GM19099 (cell line): Measurements from ENCODE around the gene ECI1.

ENCODE experiments used
- POLR2A ChIP-seq: IDR thresholded peaks from 3 replicates; pipeline ENCODE4 v1.6.1; 2011; ENCODE audit warnings: low read depth; ENCODE audit not compliant: insufficient read length; ENCODE audit errors: extremely low read depth

ECI1 gene

DNA sequence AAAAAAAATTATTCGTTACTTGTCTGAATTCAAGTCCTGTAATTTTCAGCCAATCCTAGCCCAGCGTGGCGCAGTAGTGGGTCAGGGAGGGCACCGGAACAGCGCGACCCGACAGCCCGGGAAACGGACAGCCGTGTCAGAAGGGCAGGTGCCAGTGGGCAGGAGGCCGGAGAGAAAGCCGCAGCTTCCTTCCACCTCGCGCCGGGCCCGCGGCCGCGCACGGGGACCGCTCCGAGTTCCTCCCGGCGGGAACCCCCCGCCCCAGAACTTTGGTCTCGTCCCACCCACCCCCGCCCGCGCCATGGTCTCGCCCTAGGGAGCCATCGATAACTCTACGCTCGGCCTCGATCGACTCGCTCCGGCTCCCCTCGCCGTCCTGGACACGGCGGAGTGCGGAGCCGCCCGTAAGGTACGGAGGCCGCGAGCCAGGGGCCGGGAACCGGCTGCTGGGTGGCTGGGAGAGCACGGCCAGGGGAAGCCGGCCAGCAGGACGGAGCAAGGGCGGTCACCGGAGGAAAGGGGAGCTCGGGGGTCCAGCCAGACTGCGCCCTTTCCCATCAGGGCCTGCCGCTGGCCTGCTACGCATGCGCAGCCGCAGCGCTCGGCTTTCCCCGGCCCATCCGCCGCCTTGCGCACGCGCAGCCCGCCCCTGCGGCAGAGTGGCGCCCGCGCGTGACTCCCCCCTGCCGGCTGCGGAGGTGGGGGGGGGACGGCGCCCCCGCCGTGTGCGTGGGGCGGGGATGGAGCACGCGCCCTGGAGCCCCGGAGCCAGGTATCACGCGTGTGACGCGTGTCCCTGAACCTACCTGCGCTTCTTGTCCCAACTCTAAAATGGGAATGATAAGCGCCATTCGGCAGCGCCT is 46.1 kb downstream of the ECI1 start, which contains the start of gene MLST8:
TSS of gene MLST8 (plus strand) at position 351 of the 863 bp plus-strand sequence. CDS start 632 bp downstream, outside the sequence.
- peak; percentile 97 for TF ChIP-seq POLR2A

DNA sequence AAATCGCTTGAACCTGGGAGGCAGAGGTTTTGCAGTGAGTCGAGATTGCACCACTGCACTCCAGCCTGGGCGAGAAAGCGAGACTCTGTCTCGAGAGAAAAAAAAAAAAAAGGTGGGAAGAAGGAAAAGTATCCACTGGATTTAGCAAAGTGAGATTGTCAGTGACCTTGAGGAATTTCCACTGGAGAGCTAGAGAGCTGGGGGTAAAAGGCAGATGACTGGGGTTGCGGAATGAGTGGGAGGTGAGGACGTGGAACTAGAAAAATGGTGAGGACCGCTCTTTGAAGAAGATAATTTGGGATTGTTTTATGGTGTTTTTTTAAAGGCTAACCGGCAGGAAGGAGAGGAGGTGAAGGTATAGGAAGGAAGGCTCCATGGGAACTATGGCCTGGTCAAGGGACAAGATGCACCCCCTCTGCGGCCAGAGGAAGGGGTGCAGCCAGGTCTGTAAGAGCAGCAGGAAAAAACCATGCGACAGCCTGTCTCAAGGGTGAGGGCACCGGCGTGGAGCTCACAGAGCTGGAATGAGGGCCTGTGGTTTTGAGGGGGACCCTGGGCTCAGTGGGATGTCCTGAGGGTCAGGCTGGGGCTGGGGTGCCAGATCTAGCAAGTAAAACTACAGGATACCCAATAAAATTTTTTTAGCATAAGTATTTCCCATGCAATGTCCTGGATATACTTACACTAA is 46.8 kb downstream of the ECI1 start:
- TF ChIP-seq POLR2A, result no peak

DNA sequence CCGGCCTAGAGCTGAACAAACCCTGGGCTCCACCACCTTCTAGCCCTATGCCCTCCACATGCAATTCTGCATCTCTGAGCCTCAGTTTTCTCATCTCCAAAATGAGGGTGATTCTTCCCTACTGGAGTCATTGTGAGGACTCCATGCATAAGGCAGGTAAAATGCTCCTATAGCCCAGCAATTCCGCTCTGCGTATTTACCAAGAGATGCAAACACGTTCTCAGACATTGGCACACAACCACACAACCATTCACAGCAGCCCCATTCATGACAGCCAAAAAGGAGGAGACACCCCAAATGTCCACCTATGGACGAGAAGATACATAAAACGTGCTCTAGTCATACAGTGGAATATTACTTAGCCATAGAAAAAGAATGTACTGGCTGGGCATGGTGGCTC is 51.1 kb downstream of the ECI1 start:
- TF ChIP-seq POLR2A, result no peak

DNA sequence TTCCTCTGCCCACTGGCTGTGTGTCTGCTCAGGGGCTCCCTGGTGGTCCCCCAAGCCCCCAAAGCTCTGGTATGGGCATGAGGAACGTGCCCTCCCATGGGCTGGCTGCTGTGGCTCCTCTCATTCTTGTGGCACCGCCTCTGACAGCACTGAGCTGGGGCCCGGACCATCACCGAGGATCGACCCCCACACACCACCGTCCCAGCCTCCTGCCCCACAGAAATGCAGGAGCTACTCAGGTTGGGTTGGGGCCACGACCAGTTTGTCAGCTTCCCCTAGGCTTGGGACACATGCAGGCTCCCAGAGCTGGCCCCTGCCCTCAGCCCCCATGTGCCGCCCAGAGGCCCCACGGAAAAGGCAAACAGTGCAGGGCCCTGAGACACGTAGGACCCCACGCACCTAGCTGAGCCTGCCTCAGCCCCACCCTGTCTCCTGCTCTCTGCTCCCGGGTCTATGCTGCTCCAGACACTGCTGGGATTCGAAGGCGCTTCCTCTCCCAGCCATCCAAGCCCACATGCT is 51.7 kb downstream of the ECI1 start:
- no peak for TF ChIP-seq POLR2A

DNA sequence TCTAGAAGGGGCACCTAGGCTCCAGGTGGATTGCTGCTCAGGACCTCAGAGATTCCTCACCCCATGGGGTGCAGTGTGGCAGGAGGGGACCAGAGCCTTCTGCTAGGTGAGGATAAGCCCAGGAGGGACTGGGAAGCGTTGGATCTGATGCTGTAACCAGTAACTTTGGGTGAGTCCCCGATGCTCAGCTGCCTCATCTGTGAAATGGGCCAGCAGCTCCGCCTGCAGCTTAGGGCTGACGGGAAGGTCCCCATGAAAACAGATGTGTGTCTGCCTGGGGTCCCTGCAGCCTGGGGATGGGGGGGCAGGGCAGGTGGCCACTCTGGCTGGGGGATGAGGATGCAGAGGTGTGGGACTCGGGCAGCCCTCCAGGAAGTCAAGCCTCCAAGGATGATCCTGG is 52.3 kb downstream of the ECI1 start:
- no peak for TF ChIP-seq POLR2A

DNA sequence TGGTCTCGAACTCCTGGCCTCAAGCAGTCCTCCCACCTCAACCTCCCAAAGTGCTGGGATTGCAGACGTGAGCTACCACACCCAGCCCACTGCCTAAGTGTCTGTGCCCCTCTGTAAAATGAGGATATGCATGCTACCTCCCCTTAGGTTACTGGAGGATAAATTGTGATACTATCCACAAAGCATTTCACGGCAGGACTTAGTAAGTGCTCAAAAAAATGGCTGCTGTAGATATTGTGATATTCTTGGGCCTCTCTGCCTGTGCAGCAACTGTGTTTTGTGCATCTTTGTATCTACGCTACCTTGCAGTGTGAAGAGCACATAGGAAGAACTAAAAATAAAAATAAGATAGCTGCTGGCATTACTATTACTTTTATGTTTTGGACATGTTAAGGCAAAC is 53.1 kb downstream of the ECI1 start:
- no peak for TF ChIP-seq POLR2A

DNA sequence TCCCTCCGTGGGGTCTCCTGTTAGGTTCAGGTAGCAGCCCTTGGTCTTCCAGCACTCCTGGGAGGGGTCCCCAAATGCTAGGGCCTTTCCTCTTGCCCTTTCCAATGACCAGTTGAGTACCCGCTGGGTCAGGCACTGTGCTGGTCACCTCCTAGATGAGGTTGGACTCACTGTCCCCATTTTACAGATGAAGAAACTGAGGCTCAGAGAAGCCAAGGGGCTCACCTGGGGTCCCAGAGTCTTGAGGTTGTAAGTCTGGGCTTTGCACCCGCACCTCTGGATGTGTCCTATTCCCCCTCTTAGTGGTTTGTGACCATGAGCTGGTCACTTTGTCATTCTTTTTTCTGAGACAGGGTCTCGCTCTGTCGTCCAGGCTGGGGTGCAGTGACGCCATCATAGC is 53.6 kb downstream of the ECI1 start:
- TF ChIP-seq POLR2A, result no peak

DNA sequence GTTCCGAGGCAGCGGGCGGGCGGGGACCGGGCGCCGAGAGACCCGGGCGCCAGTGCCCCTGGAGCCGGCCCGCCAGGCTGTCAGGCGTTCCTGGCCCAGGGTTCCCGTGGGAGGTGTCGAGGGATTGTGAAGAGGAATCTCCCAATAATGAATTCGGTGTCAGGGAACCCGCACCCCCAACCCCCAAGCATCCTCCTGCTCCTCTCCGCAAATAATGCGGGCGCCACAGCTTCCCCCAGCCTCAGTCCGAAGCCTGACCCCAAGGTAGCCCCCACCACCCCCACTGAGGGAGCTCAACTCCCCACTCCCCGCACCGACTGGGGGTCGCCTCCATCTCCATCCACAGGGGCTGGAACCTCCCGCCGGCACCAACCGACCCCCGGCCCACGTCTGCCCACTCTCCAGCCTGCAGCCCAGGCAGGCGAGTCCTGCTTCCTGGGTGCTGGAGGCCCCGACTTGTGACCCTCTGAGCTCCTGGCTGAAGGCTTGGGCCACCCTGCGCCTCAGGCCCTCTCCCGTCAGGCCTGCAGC is 54.3 kb downstream of the ECI1 start:
- no peak for TF ChIP-seq POLR2A

DNA sequence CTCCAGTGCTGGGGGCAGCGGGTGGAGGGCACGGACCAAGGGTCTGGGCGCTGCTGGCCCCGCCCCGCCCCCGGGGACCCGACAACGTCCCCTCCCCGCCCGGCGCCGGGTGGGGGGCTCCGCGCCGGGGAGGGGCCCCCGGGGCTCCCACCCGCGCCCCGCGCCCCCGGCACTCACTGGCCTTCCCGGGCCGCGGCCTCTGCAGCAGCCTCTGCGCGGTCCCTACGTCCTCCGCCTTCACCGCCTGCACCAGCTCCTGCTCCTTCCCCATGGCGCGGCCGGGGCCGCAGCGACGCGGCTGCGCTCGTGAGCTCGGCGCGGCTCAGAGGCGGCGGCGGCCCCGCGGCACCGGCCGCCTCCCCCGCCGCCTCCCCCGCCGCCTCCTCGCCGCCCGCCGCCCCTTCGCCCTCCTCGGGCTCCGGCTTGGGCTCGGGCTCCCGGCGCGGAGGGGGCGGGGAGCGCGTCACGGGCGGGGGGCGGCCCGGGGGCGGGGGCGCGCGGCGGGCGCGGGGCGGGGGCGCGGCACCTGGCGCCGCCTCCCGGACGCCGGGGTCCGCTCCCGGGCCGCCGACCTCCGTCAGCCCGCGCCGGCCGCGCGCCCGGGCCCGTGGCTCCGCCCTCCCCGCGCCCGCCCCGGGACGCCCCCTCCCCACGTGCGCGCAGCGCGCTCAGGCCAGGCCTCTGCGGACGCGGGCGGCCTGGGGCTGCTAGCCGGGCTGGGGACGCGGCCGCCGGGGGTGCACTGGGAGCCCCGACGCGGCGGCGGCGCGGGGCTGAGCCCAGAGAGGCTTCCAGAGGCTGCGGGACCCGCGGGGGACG is 55.0 kb downstream of the ECI1 start, which contains the start of gene CASKIN1:
TSS of gene CASKIN1 (minus strand) at position 444 of the 819 bp plus-strand sequence. CDS start at position 271, 173 bp downstream.
- no peak for TF ChIP-seq POLR2A

DNA sequence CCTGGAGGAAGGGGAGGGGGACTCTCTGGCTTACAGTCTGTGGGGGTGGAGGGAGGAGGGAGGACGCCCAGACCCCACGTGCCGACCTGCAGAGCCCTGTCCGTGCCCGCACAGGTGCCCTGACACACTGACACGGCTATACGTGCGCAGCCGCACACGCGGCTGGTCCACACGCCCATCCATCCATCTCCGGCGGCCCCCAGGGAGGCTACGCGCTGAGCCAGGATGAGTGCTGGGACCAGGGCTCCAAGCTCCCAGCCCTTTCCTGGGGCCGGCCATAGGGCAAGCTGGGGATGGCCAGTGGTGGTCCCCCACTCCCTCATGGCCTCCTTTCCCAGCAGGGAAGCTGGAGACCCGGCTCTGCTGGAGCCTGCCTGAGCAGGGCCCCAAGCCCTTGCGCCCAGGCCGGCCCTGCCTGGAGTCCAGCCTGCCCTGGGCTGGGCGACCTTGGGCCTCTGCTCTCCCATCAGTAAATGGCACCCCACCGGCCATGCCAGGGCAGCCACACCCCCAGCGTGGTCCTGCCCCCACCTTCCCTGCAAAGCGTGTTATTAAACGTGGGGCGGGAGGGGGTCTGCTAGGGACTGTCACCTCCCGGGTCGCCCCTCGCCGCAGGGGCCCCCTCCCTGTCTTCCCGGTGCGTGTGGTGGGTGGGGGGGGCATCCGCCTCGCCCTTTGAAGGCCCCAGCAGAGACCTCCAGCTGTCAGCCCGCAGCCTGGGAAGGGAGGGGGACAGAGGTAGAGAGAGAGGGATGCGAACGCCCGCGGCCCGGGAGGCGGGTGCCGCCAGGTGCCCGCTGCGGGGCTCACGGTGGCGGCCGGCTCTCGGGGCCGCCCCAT is 55.8 kb downstream of the ECI1 start:
- TF ChIP-seq POLR2A, result no peak

DNA sequence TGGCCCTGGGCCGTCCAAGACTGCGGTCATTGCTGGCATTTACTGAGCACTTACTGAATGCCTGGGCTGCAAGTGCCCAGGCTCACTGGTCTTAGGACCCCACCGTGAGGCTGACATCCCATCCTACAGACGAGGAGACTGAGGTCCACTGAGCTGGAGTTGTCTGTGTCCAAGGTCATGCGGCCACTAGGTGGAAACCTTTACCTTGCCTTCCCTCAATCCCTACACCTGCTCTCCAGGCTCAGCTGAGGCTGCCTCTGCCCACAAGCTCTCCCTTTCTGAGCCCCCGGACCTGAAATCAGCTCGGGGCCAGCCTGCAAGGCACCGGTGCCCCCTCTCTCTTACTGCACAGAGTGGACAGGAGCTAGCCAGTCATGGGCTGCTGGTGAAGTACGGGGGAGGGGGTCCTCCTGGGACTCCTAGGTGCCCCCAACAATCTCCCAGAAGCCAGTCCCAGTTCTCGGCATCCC is 56.5 kb downstream of the ECI1 start:
- no peak for TF ChIP-seq POLR2A

DNA sequence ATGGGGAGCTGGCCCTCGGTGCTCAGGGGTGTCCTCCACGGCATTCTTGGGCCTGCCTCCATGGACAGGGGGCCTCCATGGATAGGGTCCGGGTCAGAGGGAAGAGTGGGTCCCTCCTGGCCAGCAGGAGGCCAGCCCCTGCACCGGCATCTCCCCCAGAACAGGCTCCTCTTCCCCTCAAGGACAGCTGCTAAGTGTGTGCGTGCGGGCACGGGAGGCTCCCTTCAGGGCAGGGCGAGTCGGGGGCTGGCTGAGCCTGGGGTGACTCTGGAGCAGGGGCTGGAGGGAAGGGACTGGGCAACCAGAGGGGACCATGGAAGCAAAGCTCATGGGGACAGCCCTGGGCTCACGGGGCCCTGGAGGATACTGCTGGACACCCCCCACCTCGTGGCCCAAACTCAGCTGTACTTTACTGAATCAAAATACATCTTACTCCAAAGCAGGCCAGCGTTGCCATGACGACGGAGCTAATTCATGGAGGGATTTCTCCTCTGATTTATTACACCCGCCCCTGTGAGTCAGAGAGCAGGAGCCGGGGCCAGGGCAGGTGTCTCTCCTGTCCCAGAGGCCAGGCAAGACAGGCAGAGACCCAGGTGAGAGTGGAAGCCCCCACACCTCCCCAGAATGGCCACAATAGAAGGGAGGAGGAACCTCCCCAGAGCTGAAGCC is 57.1 kb downstream of the ECI1 start:
- TF ChIP-seq POLR2A, result no peak

DNA sequence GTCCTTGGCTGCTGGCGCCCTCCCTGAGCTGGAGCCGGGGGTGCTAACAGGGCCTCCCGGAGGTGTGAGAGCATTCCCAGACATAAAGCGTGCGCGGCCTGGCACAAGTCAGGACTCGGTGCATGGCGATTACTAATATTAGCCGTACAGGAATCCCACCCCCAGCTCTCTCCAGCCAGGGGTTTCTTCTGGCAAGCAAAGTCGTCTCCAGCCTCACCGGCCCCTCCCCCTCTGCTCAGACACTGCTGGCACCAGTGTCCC is 60.0 kb downstream of the ECI1 start:
- TF ChIP-seq POLR2A, result no peak
